Measurements from ENCODE around the gene UBL5. TPM values are rescaled to one million over a fixed set of nuclear protein-coding genes. Genes with fewer than 3 reads are reported as not detected.

UBL5 gene
- total RNA-seq, 1 experiment from 2014 or later, result 345 TPM

GRCh38 chr19:9875031-9875627, 47.4 kb downstream of the UBL5 start:
- POLR2A ChIA-PET, result no interaction called here

GRCh38 chr19:9875796-9876195, 48.1 kb downstream of the UBL5 start:
- Histone ChIP-seq H3K9me3 (no peaks in the 10 kb centered on the region), H3K4me3 (ENCODE audit: low read depth, low read length) (no peak overlapping the region), H3K4me1 (peaks cover 6% of the 10 kb centered on the region; the same call in 1 of the 2 replicates), H3K36me3 (ENCODE audit: control insufficient read depth, insufficient read depth, low read length) (no peaks in the 10 kb centered on the region), H3K27me3 (replicated peaks; ENCODE audit: control insufficient read depth, insufficient read depth, low read length) (no peaks in the 10 kb centered on the region)
- no peaks in the 10 kb centered on the region for H3K9me3 Mint-ChIP-seq (ENCODE audit: unreplicated experiment)
- no peak overlapping the region for H3K27ac Mint-ChIP-seq (ENCODE audit: unreplicated experiment)
- no peak overlapping the region for H3K4me3 Mint-ChIP-seq (ENCODE audit: unreplicated experiment)
- no peak for DNase-seq
- H3K27me3 Mint-ChIP-seq (ENCODE audit: insufficient read depth, unreplicated experiment), result no peaks in the 10 kb centered on the region
- intact Hi-C loops (cut with micrococcal nuclease; ENCODE audit: unreplicated experiment), result no loop called here
- peaks cover 7% of the 10 kb centered on the region for H3K4me1 Mint-ChIP-seq (ENCODE audit: low read depth, unreplicated experiment)
- ChIA-PET POLR2A (no interaction called here), CTCF (interaction anchor here (0.6 kb wide), 1 partner anchor 1994 kb away, joined by 3 read pairs; no protein-coding TSS in a partner anchor)
- no peak for TF ChIP-seq CTCF (IDR thresholded peaks at IDR 0.05; ENCODE audit: insufficient read depth in 1 of 2, low read depth in 1 of 2, low read length in 1 of 2, severe bottlenecking in 1 of 2, unreplicated experiment in 1 of 2)
- BruUV-seq (replicated peaks), result no TSS peak
- no peaks in the 10 kb centered on the region for H3K36me3 Mint-ChIP-seq (ENCODE audit: insufficient read depth, unreplicated experiment)

More at GRCh38 chr19:9875031-9875627, 47.4 kb downstream of the UBL5 start:
- no peak for DNase-seq
- Histone ChIP-seq H3K9me3 (no peaks in the 10 kb centered on the region), H3K4me1 (peaks cover 6% of the 10 kb centered on the region; the same call in 1 of the 2 replicates), H3K4me3 (ENCODE audit: low read depth, low read length) (no peak overlapping the region), H3K36me3 (ENCODE audit: control insufficient read depth, insufficient read depth, low read length) (no peaks in the 10 kb centered on the region), H3K27me3 (replicated peaks; ENCODE audit: control insufficient read depth, insufficient read depth, low read length) (no peaks in the 10 kb centered on the region)
- no peak for TF ChIP-seq CTCF (IDR thresholded peaks at IDR 0.05; ENCODE audit: insufficient read depth in 1 of 2, low read depth in 1 of 2, low read length in 1 of 2, severe bottlenecking in 1 of 2, unreplicated experiment in 1 of 2)
- Mint-ChIP-seq H3K27me3 (ENCODE audit: insufficient read depth, unreplicated experiment) (no peaks in the 10 kb centered on the region), H3K4me1 (ENCODE audit: low read depth, unreplicated experiment) (peaks cover 7% of the 10 kb centered on the region), H3K9me3 (ENCODE audit: unreplicated experiment) (no peaks in the 10 kb centered on the region), H3K27ac (ENCODE audit: unreplicated experiment) (no peak overlapping the region), H3K36me3 (ENCODE audit: insufficient read depth, unreplicated experiment) (no peaks in the 10 kb centered on the region), H3K4me3 (ENCODE audit: unreplicated experiment) (no peak overlapping the region)
- CTCF ChIA-PET, result interaction anchor here (0.6 kb wide), 1 partner anchor 1994 kb away, joined by 3 read pairs; no protein-coding TSS in a partner anchor
- intact Hi-C loops (cut with micrococcal nuclease; ENCODE audit: unreplicated experiment), result no loop called here
- BruUV-seq (replicated peaks), result no TSS peak

GRCh38 chr19:9877780-9878510, 50.2 kb downstream of the UBL5 start:
- no peak overlapping the region for H3K4me3 ChIP-seq (ENCODE audit: low read depth, low read length)
- no peak for TF ChIP-seq CTCF (IDR thresholded peaks at IDR 0.05; ENCODE audit: insufficient read depth in 1 of 2, low read depth in 1 of 2, low read length in 1 of 2, severe bottlenecking in 1 of 2, unreplicated experiment in 1 of 2)
- no peaks in the 10 kb centered on the region for H3K36me3 ChIP-seq (ENCODE audit: control insufficient read depth, insufficient read depth, low read length)
- no peak overlapping the region for H3K4me3 Mint-ChIP-seq (ENCODE audit: unreplicated experiment)
- no peaks in the 10 kb centered on the region for H3K9me3 Mint-ChIP-seq (ENCODE audit: unreplicated experiment)
- H3K9me3 ChIP-seq, result no peaks in the 10 kb centered on the region
- no peaks in the 10 kb centered on the region for H3K36me3 Mint-ChIP-seq (ENCODE audit: insufficient read depth, unreplicated experiment)
- H3K4me1 ChIP-seq, result no peaks in the 10 kb centered on the region
- CTCF ChIA-PET, result interaction anchor here (0.7 kb wide), 1 partner anchor 31 kb away, joined by 8 read pairs; no protein-coding TSS in a partner anchor
- intact Hi-C loops (cut with micrococcal nuclease; ENCODE audit: unreplicated experiment), result no loop called here
- no peaks in the 10 kb centered on the region for H3K27me3 ChIP-seq (replicated peaks; ENCODE audit: control insufficient read depth, insufficient read depth, low read length)
- no peak for DNase-seq
- BruUV-seq (replicated peaks), result no TSS peak
- H3K4me1 Mint-ChIP-seq (ENCODE audit: low read depth, unreplicated experiment), result peaks cover under 1% of the 10 kb centered on the region
- POLR2A ChIA-PET, result no interaction called here
- no peak overlapping the region for H3K27ac Mint-ChIP-seq (ENCODE audit: unreplicated experiment)
- no peaks in the 10 kb centered on the region for H3K27me3 Mint-ChIP-seq (ENCODE audit: insufficient read depth, unreplicated experiment)

Data from Caco-2 (cell line).